ENCODE results near the gene MLH1.

DNA sequence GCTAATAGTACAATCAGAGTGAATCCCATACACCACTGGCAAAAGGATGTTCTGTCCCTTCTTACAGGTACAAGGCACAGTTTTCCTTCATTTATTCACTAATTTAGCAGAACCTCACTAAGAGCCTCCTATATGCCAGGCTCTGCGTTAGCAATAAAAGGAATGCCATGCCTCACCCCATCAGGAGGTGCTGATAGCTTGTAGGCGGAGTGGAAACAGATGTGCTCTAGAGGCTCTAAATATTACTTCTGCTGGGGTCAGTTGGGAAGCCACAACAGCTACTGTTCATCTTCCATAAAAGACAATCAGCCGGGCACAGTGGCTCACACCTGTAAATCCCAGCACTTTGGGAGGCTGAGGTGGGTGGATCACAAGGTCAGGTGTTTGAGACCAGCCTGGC is 24.4 kb downstream of the MLH1 start:
- no peak for TF ChIP-seq POLR2A (IDR thresholded peaks at IDR 0.05)
- TF ChIP-seq, protein P1, sequence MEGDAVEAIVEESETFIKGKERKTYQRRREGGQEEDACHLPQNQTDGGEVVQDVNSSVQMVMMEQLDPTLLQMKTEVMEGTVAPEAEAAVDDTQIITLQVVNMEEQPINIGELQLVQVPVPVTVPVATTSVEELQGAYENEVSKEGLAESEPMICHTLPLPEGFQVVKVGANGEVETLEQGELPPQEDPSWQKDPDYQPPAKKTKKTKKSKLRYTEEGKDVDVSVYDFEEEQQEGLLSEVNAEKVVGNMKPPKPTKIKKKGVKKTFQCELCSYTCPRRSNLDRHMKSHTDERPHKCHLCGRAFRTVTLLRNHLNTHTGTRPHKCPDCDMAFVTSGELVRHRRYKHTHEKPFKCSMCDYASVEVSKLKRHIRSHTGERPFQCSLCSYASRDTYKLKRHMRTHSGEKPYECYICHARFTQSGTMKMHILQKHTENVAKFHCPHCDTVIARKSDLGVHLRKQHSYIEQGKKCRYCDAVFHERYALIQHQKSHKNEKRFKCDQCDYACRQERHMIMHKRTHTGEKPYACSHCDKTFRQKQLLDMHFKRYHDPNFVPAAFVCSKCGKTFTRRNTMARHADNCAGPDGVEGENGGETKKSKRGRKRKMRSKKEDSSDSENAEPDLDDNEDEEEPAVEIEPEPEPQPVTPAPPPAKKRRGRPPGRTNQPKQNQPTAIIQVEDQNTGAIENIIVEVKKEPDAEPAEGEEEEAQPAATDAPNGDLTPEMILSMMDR (IDR thresholded peaks at IDR 0.05), result no peak

Measured in heart left ventricle (tissue), 13 donors.